Measurements from ENCODE around the gene KAZN.

The KAZN gene

DNA sequence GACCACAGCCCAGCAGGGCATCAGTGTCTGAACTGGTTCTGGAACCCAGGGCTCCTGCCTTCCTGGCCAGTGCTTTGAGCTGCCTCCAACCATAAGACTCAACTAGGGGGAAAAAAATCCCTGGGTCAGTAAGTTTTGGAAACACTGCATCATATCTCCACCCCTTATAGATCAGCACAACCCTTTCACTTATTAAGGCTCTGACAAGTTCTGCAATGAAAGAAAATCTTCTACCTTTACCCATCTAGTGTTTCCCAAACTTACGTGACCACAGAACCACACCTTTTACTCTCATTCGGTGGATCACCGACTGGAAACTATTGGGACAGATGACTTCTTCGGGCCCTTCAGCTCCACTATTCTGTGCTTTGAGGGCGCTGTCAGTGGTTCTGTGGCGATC is 476.7 kb downstream of the KAZN start:
- no peak for DNase-seq (ENCODE audit: low read depth)
- no peak overlapping the region for H3K4me3 ChIP-seq (ENCODE audit: control insufficient read depth, low read depth, low read length)
- TF ChIP-seq, protein P1, sequence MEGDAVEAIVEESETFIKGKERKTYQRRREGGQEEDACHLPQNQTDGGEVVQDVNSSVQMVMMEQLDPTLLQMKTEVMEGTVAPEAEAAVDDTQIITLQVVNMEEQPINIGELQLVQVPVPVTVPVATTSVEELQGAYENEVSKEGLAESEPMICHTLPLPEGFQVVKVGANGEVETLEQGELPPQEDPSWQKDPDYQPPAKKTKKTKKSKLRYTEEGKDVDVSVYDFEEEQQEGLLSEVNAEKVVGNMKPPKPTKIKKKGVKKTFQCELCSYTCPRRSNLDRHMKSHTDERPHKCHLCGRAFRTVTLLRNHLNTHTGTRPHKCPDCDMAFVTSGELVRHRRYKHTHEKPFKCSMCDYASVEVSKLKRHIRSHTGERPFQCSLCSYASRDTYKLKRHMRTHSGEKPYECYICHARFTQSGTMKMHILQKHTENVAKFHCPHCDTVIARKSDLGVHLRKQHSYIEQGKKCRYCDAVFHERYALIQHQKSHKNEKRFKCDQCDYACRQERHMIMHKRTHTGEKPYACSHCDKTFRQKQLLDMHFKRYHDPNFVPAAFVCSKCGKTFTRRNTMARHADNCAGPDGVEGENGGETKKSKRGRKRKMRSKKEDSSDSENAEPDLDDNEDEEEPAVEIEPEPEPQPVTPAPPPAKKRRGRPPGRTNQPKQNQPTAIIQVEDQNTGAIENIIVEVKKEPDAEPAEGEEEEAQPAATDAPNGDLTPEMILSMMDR (conservative IDR thresholded peaks at IDR 0.05; ENCODE audit: control insufficient read depth, insufficient read depth, low read depth, low read length): no peak

DNA sequence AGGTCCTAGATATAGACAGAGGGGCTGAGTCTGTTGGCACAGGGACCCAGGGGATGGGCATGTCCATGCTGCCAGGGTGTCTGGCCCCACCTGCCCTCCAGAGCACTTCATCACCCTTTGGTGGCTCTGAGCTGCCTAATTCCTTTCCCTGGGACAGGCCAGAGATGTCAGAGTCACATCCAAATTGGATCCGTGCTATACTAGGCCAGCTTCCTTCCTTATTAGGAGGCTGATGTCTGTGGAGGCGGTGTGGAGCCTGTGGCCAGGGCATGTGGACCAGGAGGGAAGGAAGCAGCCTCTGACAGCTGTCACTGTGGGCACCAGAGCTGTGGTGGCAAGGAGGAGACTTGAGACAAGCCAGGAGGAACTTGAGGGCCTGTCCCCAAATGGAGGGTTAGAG is 477.3 kb downstream of the KAZN start:
- no peak for DNase-seq (ENCODE audit: low read depth)
- no peak overlapping the region for H3K4me3 ChIP-seq (ENCODE audit: control insufficient read depth, low read depth, low read length)
- TF ChIP-seq, protein P1 (conservative IDR thresholded peaks at IDR 0.05; ENCODE audit: control insufficient read depth, insufficient read depth, low read depth, low read length): no peak

DNA sequence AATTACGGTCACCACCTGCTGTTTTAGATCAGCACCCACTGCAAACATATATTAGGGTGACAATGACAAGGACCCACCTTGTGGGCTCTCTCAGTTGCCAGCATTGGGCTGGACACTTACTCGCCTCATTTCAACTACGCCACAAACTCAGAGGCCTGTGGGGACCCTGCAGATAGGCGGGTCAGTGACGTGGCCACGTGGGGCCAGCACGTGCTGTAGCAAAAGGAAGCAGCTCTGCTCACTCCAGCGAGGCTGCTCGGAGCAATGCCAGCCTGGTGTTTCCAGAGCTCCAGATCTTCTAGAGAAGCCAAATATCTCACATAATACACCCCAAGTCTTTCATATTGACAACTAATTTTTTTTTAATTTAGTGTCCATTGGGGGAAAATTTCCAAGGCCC is 478.3 kb downstream of the KAZN start:
- no peak overlapping the region for H3K4me3 ChIP-seq (ENCODE audit: control insufficient read depth, low read depth, low read length)
- DNase-seq (ENCODE audit: low read depth): no peak
- TF ChIP-seq, protein P1 (conservative IDR thresholded peaks at IDR 0.05; ENCODE audit: control insufficient read depth, insufficient read depth, low read depth, low read length): no peak

DNA sequence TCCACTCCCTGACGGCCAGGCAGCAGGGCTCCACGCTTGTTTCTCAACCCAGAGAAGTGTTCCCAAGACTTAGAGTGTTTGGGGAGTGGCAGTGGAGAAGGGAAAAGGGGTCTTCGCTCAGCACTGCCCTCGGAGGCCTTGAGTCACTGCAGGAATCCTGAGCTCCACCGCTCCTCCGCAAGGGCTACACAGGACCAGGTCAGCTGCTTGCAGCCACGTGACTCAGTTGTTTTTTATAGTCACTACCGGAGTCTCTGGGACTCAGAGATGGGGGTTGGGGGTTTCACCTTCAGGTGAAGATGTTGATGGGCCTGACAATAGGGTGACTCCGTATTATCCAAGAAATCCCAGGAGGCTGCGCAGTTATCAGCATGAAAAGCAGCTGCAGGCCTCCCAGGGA is 478.9 kb downstream of the KAZN start:
- TF ChIP-seq, protein P1 (conservative IDR thresholded peaks at IDR 0.05; ENCODE audit: control insufficient read depth, insufficient read depth, low read depth, low read length): no peak
- no peak for DNase-seq (ENCODE audit: low read depth)
- no peak overlapping the region for H3K4me3 ChIP-seq (ENCODE audit: control insufficient read depth, low read depth, low read length)

DNA sequence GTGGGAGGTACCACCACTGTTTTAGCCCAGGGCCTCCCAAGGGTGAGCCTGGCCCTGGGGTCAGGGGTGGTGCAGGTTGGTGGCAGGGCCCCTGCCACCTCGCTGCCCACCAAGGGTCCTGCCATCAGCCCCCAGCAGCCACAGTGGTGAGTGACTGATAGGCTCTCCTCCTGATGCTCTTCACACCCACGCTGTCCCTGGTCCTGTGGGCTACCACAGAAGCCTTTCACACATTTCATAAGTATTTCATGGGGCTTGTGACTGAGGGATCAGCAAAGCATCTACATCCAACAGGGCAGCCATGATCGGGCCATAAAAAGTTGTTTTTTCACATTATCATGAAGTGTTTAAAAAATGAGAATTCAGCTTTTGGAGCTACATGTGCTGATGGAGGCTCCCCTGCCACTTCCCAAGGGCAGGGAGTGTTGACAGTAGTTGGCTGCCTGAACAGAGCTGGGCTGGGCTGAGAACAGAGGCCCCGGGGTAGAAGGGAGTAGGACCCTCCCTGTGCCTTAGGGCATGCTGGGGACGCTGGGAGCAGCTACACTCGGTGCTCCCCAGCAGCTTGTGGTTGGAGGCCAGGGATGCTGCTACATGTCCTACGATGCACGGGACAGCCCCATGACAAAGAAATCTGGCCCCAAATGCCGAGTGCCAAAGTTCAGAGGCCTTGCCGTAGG is 482.0 kb downstream of the KAZN start:
- TF ChIP-seq, protein P1 (conservative IDR thresholded peaks at IDR 0.05; ENCODE audit: control insufficient read depth, insufficient read depth, low read depth, low read length): no peak
- no peak for DNase-seq (ENCODE audit: low read depth)
- no peak overlapping the region for H3K4me3 ChIP-seq (ENCODE audit: control insufficient read depth, low read depth, low read length)

DNA sequence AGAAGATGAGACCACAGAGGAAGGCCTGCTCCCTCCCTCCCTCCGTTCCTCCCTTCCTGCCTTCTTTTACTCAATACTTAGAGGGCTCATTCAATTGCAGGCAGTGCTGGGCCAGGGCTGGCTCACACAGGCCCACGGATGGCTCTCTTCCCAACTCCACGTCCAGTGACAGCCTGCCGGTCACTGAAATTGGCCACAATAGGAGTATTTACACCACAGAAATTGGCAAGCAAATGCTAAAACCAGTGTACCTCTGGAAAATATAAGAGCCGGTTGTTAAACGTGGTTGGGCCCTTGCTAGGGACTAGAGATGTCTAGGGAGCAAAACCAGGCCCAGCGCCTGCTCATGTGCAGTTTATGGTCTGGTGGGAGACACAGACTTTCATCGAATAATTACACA is 482.6 kb downstream of the KAZN start:
- TF ChIP-seq, protein P1 (conservative IDR thresholded peaks at IDR 0.05; ENCODE audit: control insufficient read depth, insufficient read depth, low read depth, low read length): no peak
- DNase-seq (ENCODE audit: low read depth): no peak
- H3K4me3 ChIP-seq (ENCODE audit: control insufficient read depth, low read depth, low read length): no peak overlapping the region

DNA sequence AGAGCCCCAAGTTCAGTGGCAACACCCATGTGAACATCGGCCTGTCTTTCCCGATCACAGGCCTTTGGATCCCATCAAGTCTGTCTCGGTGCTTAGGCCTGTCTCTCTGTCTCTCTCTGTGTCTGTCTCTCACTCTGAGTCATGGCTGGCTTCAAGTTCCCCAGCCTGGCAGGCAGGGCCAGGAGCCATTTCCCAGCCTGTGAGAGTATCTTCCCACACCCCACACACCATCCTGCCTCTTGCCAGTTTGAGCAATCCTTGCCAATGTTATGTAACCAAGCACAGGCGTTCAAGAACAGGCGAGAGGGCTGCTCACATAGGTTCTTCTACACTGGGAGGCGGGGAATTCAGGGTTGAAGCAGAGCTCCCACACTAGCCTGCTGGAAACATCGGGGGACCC is 485.1 kb downstream of the KAZN start:
- no peak overlapping the region for H3K4me3 ChIP-seq (ENCODE audit: control insufficient read depth, low read depth, low read length)
- peak; percentile 8 for DNase-seq (ENCODE audit: low read depth)
- TF ChIP-seq, protein P1 (conservative IDR thresholded peaks at IDR 0.05; ENCODE audit: control insufficient read depth, insufficient read depth, low read depth, low read length): no peak

Measured in fibroblast of mammary gland (primary cell).